ENCODE measurements around the gene KRTAP4-1. TPM values are rescaled to one million over a fixed set of nuclear protein-coding genes. Genes with fewer than 3 reads are reported as not detected.
"Not testable (repeated sequence)": the region's sequence is repeated elsewhere in the genome, so short reads cannot be mapped to it uniquely, and the experiment has no call there.

Gene KRTAP4-1
- total RNA-seq, 4 donors from 2014 or later: not detected

GRCh38 chr17:41196068-41196467, 11.4 kb upstream of the KRTAP4-1 start:
- Histone ChIP-seq H3K9me3 (peaks cover 0 to 16% (median 0%) of the 10 kb centered on the region in 4 donors), H3K27ac (no peak overlapping the region), H3K27me3 (no peaks in the 10 kb centered on the region), H3K36me3 (no peaks in the 10 kb centered on the region), H3K4me1 (no peaks in the 10 kb centered on the region), H3K4me3 (no peak overlapping the region)
- no peak for DNase-seq (ENCODE audit: low spot score in 2 of 2)
- TF ChIP-seq POLR2A (IDR thresholded peaks at IDR 0.05) (no peak), EP300 (IDR thresholded peaks at IDR 0.05) (no peak)
- TF ChIP-seq, protein P1, sequence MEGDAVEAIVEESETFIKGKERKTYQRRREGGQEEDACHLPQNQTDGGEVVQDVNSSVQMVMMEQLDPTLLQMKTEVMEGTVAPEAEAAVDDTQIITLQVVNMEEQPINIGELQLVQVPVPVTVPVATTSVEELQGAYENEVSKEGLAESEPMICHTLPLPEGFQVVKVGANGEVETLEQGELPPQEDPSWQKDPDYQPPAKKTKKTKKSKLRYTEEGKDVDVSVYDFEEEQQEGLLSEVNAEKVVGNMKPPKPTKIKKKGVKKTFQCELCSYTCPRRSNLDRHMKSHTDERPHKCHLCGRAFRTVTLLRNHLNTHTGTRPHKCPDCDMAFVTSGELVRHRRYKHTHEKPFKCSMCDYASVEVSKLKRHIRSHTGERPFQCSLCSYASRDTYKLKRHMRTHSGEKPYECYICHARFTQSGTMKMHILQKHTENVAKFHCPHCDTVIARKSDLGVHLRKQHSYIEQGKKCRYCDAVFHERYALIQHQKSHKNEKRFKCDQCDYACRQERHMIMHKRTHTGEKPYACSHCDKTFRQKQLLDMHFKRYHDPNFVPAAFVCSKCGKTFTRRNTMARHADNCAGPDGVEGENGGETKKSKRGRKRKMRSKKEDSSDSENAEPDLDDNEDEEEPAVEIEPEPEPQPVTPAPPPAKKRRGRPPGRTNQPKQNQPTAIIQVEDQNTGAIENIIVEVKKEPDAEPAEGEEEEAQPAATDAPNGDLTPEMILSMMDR (IDR thresholded peaks at IDR 0.05): no peak
- WGBS, 2 donors: 30 to 58% methylated on average over 1 of the region's 1 CpG

DNA sequence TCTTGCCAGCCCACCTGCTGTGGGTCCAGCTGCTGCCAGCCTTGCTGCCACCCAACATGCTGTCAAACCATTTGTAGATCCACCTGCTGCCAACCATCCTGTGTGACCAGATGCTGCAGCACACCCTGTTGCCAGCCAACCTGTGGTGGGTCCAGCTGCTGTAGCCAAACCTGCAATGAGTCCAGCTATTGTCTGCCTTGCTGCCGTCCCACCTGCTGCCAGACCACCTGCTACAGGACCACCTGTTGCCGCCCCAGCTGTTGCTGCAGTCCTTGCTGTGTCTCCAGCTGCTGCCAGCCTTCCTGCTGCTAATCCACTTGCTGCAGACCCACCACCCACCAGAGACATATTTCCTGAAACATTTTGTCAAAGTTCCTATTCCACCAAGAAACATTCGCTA, 5.6 kb upstream of the KRTAP4-1 start:
- TF ChIP-seq EP300 (IDR thresholded peaks at IDR 0.05) (no peak), POLR2A (IDR thresholded peaks at IDR 0.05) (no peak)
- TF ChIP-seq, protein P1 (IDR thresholded peaks at IDR 0.05): no peak
- Histone ChIP-seq H3K9me3 (no peaks in the 10 kb centered on the region), H3K27ac (no peak overlapping the region), H3K4me1 (no peaks in the 10 kb centered on the region), H3K36me3 (no peaks in the 10 kb centered on the region), H3K27me3 (no peaks in the 10 kb centered on the region), H3K4me3 (no peak overlapping the region)
- WGBS, 2 donors: 83 to 98% methylated on average over 2 to 3 of the region's 3 CpGs
- no peak for DNase-seq (ENCODE audit: low spot score in 2 of 2)

DNA sequence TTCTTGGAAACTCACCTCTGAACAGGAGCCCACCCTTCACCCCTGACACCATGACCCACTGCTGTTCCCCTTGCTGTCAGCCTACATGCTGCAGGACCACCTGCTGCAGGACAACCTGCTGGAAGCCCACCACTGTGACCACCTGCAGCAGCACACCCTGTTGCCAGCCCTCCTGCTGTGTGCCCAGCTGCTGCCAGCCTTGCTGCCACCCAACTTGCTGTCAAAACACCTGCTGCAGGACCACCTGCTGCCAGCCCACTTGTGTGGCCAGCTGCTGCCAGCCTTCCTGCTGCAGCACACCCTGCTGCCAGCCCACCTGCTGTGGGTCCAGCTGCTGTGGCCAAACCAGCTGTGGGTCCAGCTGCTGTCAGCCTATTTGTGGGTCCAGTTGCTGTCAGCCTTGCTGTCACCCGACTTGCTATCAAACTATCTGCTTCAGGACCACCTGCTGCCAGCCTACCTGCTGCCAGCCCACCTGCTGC, 5.2 kb upstream of the KRTAP4-1 start, which contains the start of gene KRTAP9-1:
Gene KRTAP9-1 (plus strand): TSS at position 51 of the 482 bp plus-strand sequence. CDS start 0 bp downstream, at position 51.
- H3K9me3 ChIP-seq; H3K27ac ChIP-seq; H3K4me3 ChIP-seq; H3K4me1 ChIP-seq; H3K36me3 ChIP-seq; DNase-seq (ENCODE audit: low spot score in 2 of 2); H3K27me3 ChIP-seq: not testable (repeated sequence)
- WGBS, 2 donors: 89 to 100% methylated on average over 1 of the region's 1 CpG

- Histone ChIP-seq H3K4me1 (no peaks in the 10 kb centered on the region), H3K36me3 (no peaks in the 10 kb centered on the region), H3K9me3 (peaks cover 0 to 7% (median 0%) of the 10 kb centered on the region in 4 donors), H3K27ac (no peak overlapping the region), H3K4me3 (no peak overlapping the region), H3K27me3 (no peaks in the 10 kb centered on the region)
- TF ChIP-seq POLR2A (IDR thresholded peaks at IDR 0.05) (no peak), EP300 (IDR thresholded peaks at IDR 0.05) (no peak)
- TF ChIP-seq, protein P1 (IDR thresholded peaks at IDR 0.05): no peak
- no peak for DNase-seq (ENCODE audit: low spot score in 2 of 2)
- WGBS, 2 donors: 90 to 92% methylated on average over 2 of the region's 2 CpGs
Measured at GRCh38 chr17:41186872-41187271, 2.2 kb upstream of the KRTAP4-1 start.

DNA sequence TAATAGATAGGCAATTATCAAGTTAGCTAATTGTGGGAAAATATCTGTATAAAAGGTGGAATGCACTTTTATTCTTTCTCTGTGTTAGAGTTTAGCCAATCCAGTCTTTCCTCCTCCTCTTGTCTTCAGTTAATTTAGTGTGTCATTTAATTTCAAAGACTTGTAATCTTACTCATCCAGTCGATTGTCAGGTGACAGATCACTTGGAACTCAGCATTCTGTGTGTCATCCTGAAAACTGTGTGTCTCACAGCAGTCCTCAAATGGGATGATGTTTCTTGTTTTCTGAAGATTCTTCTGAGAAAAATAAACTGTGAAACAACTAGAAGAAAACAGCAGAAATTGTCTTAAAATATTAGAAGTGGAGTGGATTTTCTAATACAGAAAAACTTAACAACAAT, 290 bp upstream of the KRTAP4-1 start:
- 61 to 76% methylated on average over 1 of the region's 1 CpG for WGBS, 2 donors
- Histone ChIP-seq H3K4me1 (no peaks in the 10 kb centered on the region), H3K4me3 (no peak overlapping the region), H3K36me3 (no peaks in the 10 kb centered on the region), H3K27ac (no peak overlapping the region), H3K27me3 (no peaks in the 10 kb centered on the region), H3K9me3 (peaks cover 0 to 7% (median 0%) of the 10 kb centered on the region in 4 donors)
- DNase-seq (ENCODE audit: low spot score in 2 of 2): no peak
- TF ChIP-seq, protein P1 (IDR thresholded peaks at IDR 0.05): no peak
- TF ChIP-seq POLR2A (IDR thresholded peaks at IDR 0.05) (no peak), EP300 (IDR thresholded peaks at IDR 0.05) (no peak)
